Psoas muscle (tissue), 8 donors: Measurements from ENCODE around the gene EPB41. TPM values are rescaled to one million over a fixed set of nuclear protein-coding genes. Genes with fewer than 3 reads are reported as not detected.

Source experiments
- ATAC-seq, 4 donors: fragments of 200-7000 bp; cut with Tn5 transposase; one replicate each; pipeline ENCODE4 v1.9.1; 2020; ENCODE audit warnings: moderate library complexity in 3 of 4, mild to moderate bottlenecking in 2 of 4
- DNase-seq, 2 donors: peaks; one replicate each; pipeline ENCODE4 v3.0.0-alpha.2; 2020
- H3K27ac ChIP-seq: fragments of 200-600 bp; one replicate; pipeline ENCODE4 v1.8.0; 2022
- H3K27me3 ChIP-seq, 3 donors: fragments of 200-600 bp in 1 of 3; one replicate each; pipeline versions ENCODE4 v1.6.1 to v1.8.0; 2013 to 2022; ENCODE audit warnings: low read length in 2 of 3, mild to moderate bottlenecking in 2 of 3, moderate library complexity in 1 of 3; ENCODE audit not compliant: insufficient read depth in 3 of 3
- H3K36me3 ChIP-seq, 2 donors: fragments of 200-600 bp in 1 of 2; one replicate each; pipeline versions ENCODE4 v1.6.1 to v1.8.0; 2013 to 2022; ENCODE audit warnings: low read depth in 1 of 2, mild to moderate bottlenecking in 1 of 2, moderate library complexity in 1 of 2; ENCODE audit not compliant: insufficient read depth in 1 of 2
- H3K4me1 ChIP-seq: fragments of 200-600 bp; one replicate; pipeline ENCODE4 v1.8.0; 2022
- H3K4me3 ChIP-seq: fragments of 200-600 bp; one replicate; pipeline ENCODE4 v1.8.0; 2022; ENCODE audit warnings: mild to moderate bottlenecking
- H3K9me3 ChIP-seq: fragments of 200-600 bp; one replicate; pipeline ENCODE4 v1.8.0; 2022
- WGBS, 3 donors: extraction: QIAGEN DNeasy Blood & Tissue Kit; methylation state at CpG; one replicate each; pipeline versions ENCODE4 v1.1.6 to v1.1.7; 2013; 5-methylcytosine and 5-hydroxymethylcytosine counted together
- intact Hi-C, 2 donors: fragments of 100-400 bp; cut with DNase I; formaldehyde crosslinking; loops; one replicate each; pipeline versions ENCODE4 v1.11.0 to v1.14.2; 2022
- polyA plus RNA-seq, 3 donors: library from polyadenylated mRNA; stranded (reverse); fragments of 200-250 nt; gene quantifications; one replicate each; pipeline ENCODE4 v1.2.3, GENCODE V29; 2013
- total RNA-seq, 4 donors: library from RNA; stranded (reverse); fragmentation: NEBNext Ultra II Directional in 2 of 4; extraction: Animal tissue kit (Norgen Biotek cat#: 25700) in 2 of 4; gene quantifications; one replicate each; pipeline versions ENCODE4 v1.2.1 to v1.2.4, GENCODE V29; 2021 to 2023
- TF ChIP-seq, protein P1 (sequence below): fragments of 200-600 bp; IDR thresholded peaks from one replicate; pipeline ENCODE4 v1.8.0; 2022; ENCODE audit warnings: antibody characterized with exemption
- donor health status: healthy with polysubstance abuse.
- donor health status: DM: no; HTN: no; CAD: no; lungs with moderate emphysema.
- donor health status: Bipolar disorder and iron deficiency.
- donor health status: healthy.
- donor health status: DM: yes; HTN: yes; CAD: no.
- donor health status: DM: no; HTN: no; CAD: no.
- donor health status: DM: no; HTN: no; CAD: no.
- donor health status: DM: yes; HTN: yes; CAD: no.

The EPB41 gene
- total and polyA plus RNA-seq, 7 donors: 2.0 to 28.2 (median 18.0) TPM

GRCh38 chr1:28985427-28985826 is 71.1 kb downstream of the EPB41 start:
- H3K9me3 ChIP-seq: no peaks in the 10 kb centered on the region
- H3K27me3 ChIP-seq: no peaks in the 10 kb centered on the region
- H3K36me3 ChIP-seq: peaks cover 0 to 16% of the 10 kb centered on the region in 2 donors
- peaks cover 34% of the 10 kb centered on the region for H3K4me1 ChIP-seq
- 40 to 60% (median 45%) methylated on average over 1 of the region's 1 CpG for whole genome bisulfite sequencing, 3 donors
- no peak for DNase-seq
- TF ChIP-seq, protein P1, sequence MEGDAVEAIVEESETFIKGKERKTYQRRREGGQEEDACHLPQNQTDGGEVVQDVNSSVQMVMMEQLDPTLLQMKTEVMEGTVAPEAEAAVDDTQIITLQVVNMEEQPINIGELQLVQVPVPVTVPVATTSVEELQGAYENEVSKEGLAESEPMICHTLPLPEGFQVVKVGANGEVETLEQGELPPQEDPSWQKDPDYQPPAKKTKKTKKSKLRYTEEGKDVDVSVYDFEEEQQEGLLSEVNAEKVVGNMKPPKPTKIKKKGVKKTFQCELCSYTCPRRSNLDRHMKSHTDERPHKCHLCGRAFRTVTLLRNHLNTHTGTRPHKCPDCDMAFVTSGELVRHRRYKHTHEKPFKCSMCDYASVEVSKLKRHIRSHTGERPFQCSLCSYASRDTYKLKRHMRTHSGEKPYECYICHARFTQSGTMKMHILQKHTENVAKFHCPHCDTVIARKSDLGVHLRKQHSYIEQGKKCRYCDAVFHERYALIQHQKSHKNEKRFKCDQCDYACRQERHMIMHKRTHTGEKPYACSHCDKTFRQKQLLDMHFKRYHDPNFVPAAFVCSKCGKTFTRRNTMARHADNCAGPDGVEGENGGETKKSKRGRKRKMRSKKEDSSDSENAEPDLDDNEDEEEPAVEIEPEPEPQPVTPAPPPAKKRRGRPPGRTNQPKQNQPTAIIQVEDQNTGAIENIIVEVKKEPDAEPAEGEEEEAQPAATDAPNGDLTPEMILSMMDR: no peak
- peak overlapping the region; percentile 64 for H3K27ac ChIP-seq
- ATAC-seq: peak; percentile 73 to 86 (median 82)
- intact Hi-C loops: no loop called here
- H3K4me3 ChIP-seq: no peak overlapping the region

DNA sequence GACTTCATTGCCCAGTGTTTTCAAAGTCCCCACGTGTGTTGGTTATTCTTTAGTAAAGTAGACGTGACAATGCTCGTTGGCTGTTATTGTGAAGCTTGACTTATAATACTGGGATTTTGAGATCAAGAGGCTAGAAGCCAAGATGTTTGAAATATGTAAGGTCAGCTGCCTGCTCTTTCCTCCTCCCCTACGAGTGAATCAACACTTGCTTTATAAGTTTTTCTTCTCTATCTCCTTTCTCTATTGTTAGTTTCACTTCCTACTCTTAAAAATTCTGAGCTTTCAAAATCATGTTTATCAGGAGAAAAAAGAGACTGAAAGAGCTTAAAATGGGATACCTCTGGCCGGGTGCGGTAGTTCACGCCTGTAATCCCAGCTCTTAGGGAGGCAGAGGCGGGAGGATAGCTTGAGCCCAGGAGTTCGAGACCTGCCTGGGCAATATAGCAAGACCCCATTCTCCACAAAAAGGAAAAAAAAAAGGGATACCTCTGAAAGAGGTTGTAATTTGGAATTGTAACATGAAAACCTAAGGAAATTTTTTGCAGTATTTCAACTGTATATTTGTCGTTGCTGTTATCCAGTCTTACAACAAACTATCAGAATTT is 72.0 kb downstream of the EPB41 start:
- H3K27ac ChIP-seq: peak overlapping the region; percentile 37
- peaks cover 0 to 16% of the 10 kb centered on the region in 2 donors for H3K36me3 ChIP-seq
- no peak overlapping the region for H3K4me3 ChIP-seq
- TF ChIP-seq, protein P1: no peak
- no peaks in the 10 kb centered on the region for H3K27me3 ChIP-seq
- ATAC-seq (no peak), DNase-seq (no peak)
- intact Hi-C loops: no loop called here
- peaks cover 34% of the 10 kb centered on the region for H3K4me1 ChIP-seq
- no peaks in the 10 kb centered on the region for H3K9me3 ChIP-seq
- 60 to 68% (median 66%) methylated on average over 10 of the region's 10 CpGs for WGBS, 3 donors

DNA sequence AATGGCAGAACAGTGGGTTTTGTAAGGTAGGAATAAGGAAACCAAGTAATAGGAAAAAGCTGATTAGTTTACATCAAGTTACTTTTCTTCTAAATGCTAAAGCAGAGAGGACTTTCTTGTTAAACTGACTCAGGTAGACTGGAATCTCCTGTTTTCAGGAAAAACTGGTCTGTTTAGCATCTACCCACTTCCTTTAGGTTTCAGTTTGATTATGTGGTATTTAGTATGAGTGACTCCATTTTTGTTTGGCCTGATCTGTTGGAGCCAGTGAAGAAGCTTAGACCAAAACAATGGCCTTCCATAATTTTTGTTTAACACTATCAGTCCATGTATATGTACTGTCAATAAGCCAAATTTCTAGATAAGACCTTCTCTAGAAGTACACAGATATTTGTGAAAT is 88.4 kb downstream of the EPB41 start:
- H3K4me1 ChIP-seq: no peaks in the 10 kb centered on the region
- intact Hi-C loops: no loop called here
- no peak for ATAC-seq

DNA sequence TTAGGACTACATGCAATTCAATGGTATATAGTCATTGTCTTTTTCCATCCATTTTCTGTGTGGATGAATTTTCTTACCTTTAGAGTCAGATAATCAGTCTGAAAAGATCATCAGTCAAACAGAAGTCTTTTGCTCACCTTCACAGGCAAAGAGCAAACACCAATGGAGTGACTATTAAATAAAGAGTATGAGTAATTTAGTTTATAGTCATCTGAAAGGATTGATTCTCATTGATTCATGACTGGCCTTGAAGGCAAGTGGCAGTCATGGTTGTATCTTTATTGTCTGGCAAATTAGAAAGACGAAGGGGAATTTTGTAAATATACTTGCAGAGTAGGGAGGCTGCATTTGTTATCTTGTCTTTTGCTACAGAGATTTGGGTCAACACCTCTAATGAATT is 89.9 kb downstream of the EPB41 start:
- Histone ChIP-seq H3K27me3 (no peaks in the 10 kb centered on the region), H3K9me3 (no peaks in the 10 kb centered on the region), H3K36me3 (no peaks in the 10 kb centered on the region), H3K4me3 (no peak overlapping the region), H3K27ac (no peak overlapping the region), H3K4me1 (no peaks in the 10 kb centered on the region)
- TF ChIP-seq, protein P1: no peak
- 90 to 97% (median 97%) methylated on average over 1 of the region's 1 CpG for WGBS, 3 donors
- intact Hi-C loops: no loop called here
- DNase-seq (no peak), ATAC-seq (no peak)

More for the DNA sequence above, 88.4 kb downstream of the EPB41 start:
- DNase-seq: no peak
- TF ChIP-seq, protein P1: no peak
- H3K27me3 ChIP-seq: no peaks in the 10 kb centered on the region
- no peaks in the 10 kb centered on the region for H3K36me3 ChIP-seq
- H3K4me3 ChIP-seq: no peak overlapping the region
- H3K27ac ChIP-seq: no peak overlapping the region
- H3K9me3 ChIP-seq: no peaks in the 10 kb centered on the region

DNA sequence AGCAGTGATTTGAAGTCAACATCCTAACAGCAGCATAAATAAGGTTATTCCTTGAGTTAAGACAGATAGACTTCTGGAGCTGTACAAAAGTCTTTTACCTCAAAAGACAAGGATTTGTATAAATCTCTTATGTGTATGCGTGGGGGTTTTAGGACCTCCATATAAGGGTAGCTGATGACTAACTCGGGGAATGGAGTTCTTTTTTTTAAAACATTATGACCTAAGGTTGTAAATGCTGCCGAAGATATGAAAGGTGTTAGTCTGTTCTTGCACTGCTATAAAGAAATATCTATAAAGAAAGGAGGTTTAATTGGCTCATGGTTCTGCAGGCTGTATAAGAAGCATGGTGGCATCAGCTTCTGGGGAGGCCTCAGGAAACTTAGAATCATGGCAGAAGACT is 90.4 kb downstream of the EPB41 start:
- intact Hi-C loops: no loop called here
- Histone ChIP-seq H3K27me3 (no peaks in the 10 kb centered on the region), H3K27ac (no peak overlapping the region), H3K9me3 (no peaks in the 10 kb centered on the region), H3K4me3 (no peak overlapping the region), H3K36me3 (no peaks in the 10 kb centered on the region), H3K4me1 (no peaks in the 10 kb centered on the region)
- DNase-seq: no peak
- ATAC-seq: no peak
- 92 to 97% (median 95%) methylated on average over 3 of the region's 3 CpGs for WGBS, 3 donors
- TF ChIP-seq, protein P1: no peak
